ENCODE measurements around the gene APOL5. TPM values are rescaled to one million over a fixed set of nuclear protein-coding genes. Genes with fewer than 3 reads are reported as not detected.

Gene APOL5
- not detected in 2 replicates for total RNA-seq (2011; cell fraction: chromatin; rRNA removed; ENCODE audit: low replicate concordance)
- total RNA-seq (2011; cell fraction: nucleolus; rRNA removed) = not detected in 2 replicates
- total RNA-seq (2011; cell fraction: nucleoplasm; rRNA removed) = not detected in 2 replicates
- total RNA-seq (2014; rRNA removed) (not detected in 2 replicates), total RNA-seq (2014; rRNA removed; fragmentation: Illumina TruSeq; extraction: Trizol) (not detected in 2 replicates), total RNA-seq (2015; rRNA removed; fragmentation: Illumina TruSeq; extraction: Trizol) (not detected in 2 replicates), total RNA-seq (2021) (not detected in 2 replicates), polyA plus RNA-seq (2011; rRNA removed) (not detected in 2 replicates), polyA plus RNA-seq (2014; fragmentation: Illumina TruSeq; extraction: Trizol) (not detected in 2 replicates), polyA plus RNA-seq (2014; fragmentation: Nextera tagmentation; extraction: Ambion mirVana) (not detected), polyA plus RNA-seq (2014; rRNA removed) (not detected in 2 replicates), polyA minus RNA-seq (2011; rRNA and poly(A)+ RNA removed) (not detected in 2 replicates), Bru-seq, nascent RNA (not detected), BruChase-seq, experiment 1, labeled RNA remaining after a 2-hour chase (not detected), BruChase-seq, experiment 2, labeled RNA remaining after a 6-hour chase (percentile 8 among the genes with signal in this experiment)
- not detected in 2 replicates for polyA plus RNA-seq (2011; cell fraction: cytosol; rRNA removed)
- polyA plus RNA-seq (2011; cell fraction: nucleus; rRNA removed) = not detected in 2 replicates
- not detected in 2 replicates for polyA plus RNA-seq (2012)
- not detected in 2 replicates for polyA minus RNA-seq (2011; cell fraction: cytosol; rRNA and poly(A)+ RNA removed)
- polyA minus RNA-seq (2011; cell fraction: nucleus; rRNA and poly(A)+ RNA removed) = not detected in 2 replicates
- long read RNA-seq, experiment 1 = 0 reads
- long read RNA-seq, experiment 2 = 0 reads
- long read RNA-seq, experiment 3 = 0 reads

DNA sequence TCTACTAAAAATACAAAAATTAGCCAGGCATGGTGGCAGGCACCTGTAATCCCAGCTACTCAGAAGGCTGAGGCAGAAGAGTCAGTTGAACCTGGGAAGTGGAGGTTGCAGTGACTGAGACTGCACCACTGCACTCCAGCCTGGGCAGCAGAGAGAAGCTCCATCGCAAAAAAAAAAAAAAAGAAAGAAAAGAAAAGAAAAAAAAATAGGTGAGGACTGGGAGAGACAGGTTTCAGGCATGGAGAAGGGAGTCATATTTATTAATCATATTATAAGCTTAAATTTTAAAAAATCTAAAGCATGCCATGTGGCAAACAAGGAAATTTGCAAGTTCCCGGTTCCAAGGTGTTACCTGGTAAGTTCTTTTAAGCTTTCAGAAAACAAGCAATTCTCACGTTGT is at the start of gene APOL5:
TSS of gene APOL5 (plus strand) at position 301 of the 400 bp plus-strand sequence. CDS start at position 301, 0 bp downstream.
- in situ Hi-C loops (cut with MboI) (no loop called here), intact Hi-C loops (cut with micrococcal nuclease) (no loop called here)
- no peak within 1 kb of the TSS for H3K27ac ChIP-seq (ENCODE audit: extremely low read depth, low read depth, low read length)
- no TSS peak for BruUV-seq (replicated peaks)
- no peak within 1 kb of the TSS for H3K9ac ChIP-seq (ENCODE audit: insufficient read depth in 1 of 2, low read depth in 2 of 2, low read length in 2 of 2)
- no peaks in the 10 kb centered on the region; the same call in 1 of the 2 replicates for H3K9me3 ChIP-seq (replicated peaks; ENCODE audit: control insufficient read depth, insufficient read depth, low read depth, low read length)
- no peaks in the 10 kb centered on the region for H3K27me3 ChIP-seq (ENCODE audit: control insufficient read depth in 2 of 2, insufficient read depth in 2 of 2, low read length in 2 of 2)
- H3K36me3 ChIP-seq (ENCODE audit: control insufficient read depth, insufficient read depth, low read length) = no peaks in the 10 kb centered on the region
- no peaks in the 10 kb centered on the region; a peak in 2 of 5 replicates for H3K4me1 ChIP-seq (replicated peaks in 1 of 2; ENCODE audit: control insufficient read depth in 2 of 2, insufficient read depth in 2 of 2, low read length in 2 of 2)
- CTCF ChIA-PET (ENCODE audit: low intra/inter-chr PET ratio) = no interaction called here
- FAIRE-seq (no peak), DNase-seq (ENCODE audit: extremely low read depth in 1 of 4, low spot score in 3 of 4) (no peak), ATAC-seq (no peak)
- no peak within 1 kb of the TSS for H3K4me2 ChIP-seq (ENCODE audit: insufficient read depth, low read length)
- WGBS (ENCODE audit: insufficient coverage, low coverage, missing lambda C conversion rate) = 3% methylated on average over 2 of the region's 3 CpGs
- POLR2A ChIA-PET = no interaction called here
- H3K4me3 ChIP-seq = no peak within 1 kb of the TSS
- H3K79me2 ChIP-seq (ENCODE audit: control insufficient read depth, insufficient read depth, low read length) = no peaks in the 10 kb centered on the region
- H3K9me1 ChIP-seq (ENCODE audit: control insufficient read depth, insufficient read depth, low read length) = no peaks in the 10 kb centered on the region
- H2AFZ ChIP-seq (ENCODE audit: low read depth, low read length) = no peak within 1 kb of the TSS
- no peaks in the 10 kb centered on the region for H4K20me1 ChIP-seq (replicated peaks; ENCODE audit: control insufficient read depth, insufficient read depth, low read length)
- TF ChIP-seq BRD9 (IDR thresholded peaks at IDR 0.05; ENCODE audit: low read depth, partially characterized antibody) = no peak
- TF ChIP-seq HMG20B (CRISPR knock-in tag; IDR thresholded peaks at IDR 0.05) = no peak
- no peak for TF ChIP-seq L3MBTL2 (IDR thresholded peaks at IDR 0.05)
- TF ChIP-seq LEF1 (IDR thresholded peaks at IDR 0.05) = no peak
- TF ChIP-seq, protein P1, sequence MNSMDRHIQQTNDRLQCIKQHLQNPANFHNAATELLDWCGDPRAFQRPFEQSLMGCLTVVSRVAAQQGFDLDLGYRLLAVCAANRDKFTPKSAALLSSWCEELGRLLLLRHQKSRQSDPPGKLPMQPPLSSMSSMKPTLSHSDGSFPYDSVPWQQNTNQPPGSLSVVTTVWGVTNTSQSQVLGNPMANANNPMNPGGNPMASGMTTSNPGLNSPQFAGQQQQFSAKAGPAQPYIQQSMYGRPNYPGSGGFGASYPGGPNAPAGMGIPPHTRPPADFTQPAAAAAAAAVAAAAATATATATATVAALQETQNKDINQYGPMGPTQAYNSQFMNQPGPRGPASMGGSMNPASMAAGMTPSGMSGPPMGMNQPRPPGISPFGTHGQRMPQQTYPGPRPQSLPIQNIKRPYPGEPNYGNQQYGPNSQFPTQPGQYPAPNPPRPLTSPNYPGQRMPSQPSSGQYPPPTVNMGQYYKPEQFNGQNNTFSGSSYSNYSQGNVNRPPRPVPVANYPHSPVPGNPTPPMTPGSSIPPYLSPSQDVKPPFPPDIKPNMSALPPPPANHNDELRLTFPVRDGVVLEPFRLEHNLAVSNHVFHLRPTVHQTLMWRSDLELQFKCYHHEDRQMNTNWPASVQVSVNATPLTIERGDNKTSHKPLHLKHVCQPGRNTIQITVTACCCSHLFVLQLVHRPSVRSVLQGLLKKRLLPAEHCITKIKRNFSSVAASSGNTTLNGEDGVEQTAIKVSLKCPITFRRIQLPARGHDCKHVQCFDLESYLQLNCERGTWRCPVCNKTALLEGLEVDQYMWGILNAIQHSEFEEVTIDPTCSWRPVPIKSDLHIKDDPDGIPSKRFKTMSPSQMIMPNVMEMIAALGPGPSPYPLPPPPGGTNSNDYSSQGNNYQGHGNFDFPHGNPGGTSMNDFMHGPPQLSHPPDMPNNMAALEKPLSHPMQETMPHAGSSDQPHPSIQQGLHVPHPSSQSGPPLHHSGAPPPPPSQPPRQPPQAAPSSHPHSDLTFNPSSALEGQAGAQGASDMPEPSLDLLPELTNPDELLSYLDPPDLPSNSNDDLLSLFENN (IDR thresholded peaks at IDR 0.05; ENCODE audit: low read depth in 2 of 2, low read length in 2 of 2) = no peak
- no peak for TF ChIP-seq RFX7 (CRISPR knock-in tag; IDR thresholded peaks at IDR 0.05)
- no peak for TF ChIP-seq HDGF (IDR thresholded peaks at IDR 0.05)
- no peak for TF ChIP-seq ZNF778 (CRISPR knock-in tag; IDR thresholded peaks at IDR 0.05)
- no peak for TF ChIP-seq ADNP (tag; IDR thresholded peaks at IDR 0.05)
- no peak for TF ChIP-seq ZNF398 (CRISPR knock-in tag; IDR thresholded peaks at IDR 0.05)
- TF ChIP-seq SRSF3 (IDR thresholded peaks at IDR 0.05; ENCODE audit: insufficient read depth, low read length) = no peak
- TF ChIP-seq ZSCAN29 (IDR thresholded peaks at IDR 0.05) = no peak
- TF ChIP-seq ZEB2 (IDR thresholded peaks at IDR 0.05) = no peak
- no peak for TF ChIP-seq ZNF3 (CRISPR knock-in tag; IDR thresholded peaks at IDR 0.05)
- no peak for TF ChIP-seq U2AF2 (optimal IDR thresholded peaks at IDR 0.05; ENCODE audit: low read depth, low read length)
- TF ChIP-seq RBM25 (IDR thresholded peaks at IDR 0.05; ENCODE audit: low read depth, low read length, severe bottlenecking) = no peak
